Fibroblast of villous mesenchyme (primary cell): ENCODE results near the gene LRRC55. TPM values are rescaled to one million over a fixed set of nuclear protein-coding genes. Genes with fewer than 3 reads are reported as not detected.

Experiments
- DNase-seq: peaks from one replicate; pipeline ENCODE4 v3.0.0-alpha.2; 2010; ENCODE audit warnings: low read depth
- H3K4me3 ChIP-seq: 2 replicates; pipeline ENCODE4 v1.5.1; 2011; ENCODE audit warnings: low read depth, mild to moderate bottlenecking, low read length
- total RNA-seq: library from RNA; depleted of rRNA; stranded (reverse); fragments of >200 nt; gene quantifications from 2 replicates; pipeline ENCODE4 v1.2.3, GENCODE V29; 2012
- TF ChIP-seq, protein P1 (sequence below): IDR thresholded peaks from 2 replicates; pipeline ENCODE4 v1.5.1; 2012; ENCODE audit warnings: low read depth, mild to moderate bottlenecking, low read length; ENCODE audit not compliant: insufficient read depth

Gene LRRC55
- not detected in 2 replicates for total RNA-seq

GRCh38 chr11:57181678-57182305, at the start of gene LRRC55:
LRRC55 (plus strand) TSS chr11:57181953; CDS start chr11:57182023, 70 bp downstream.
- TF ChIP-seq, protein P1, sequence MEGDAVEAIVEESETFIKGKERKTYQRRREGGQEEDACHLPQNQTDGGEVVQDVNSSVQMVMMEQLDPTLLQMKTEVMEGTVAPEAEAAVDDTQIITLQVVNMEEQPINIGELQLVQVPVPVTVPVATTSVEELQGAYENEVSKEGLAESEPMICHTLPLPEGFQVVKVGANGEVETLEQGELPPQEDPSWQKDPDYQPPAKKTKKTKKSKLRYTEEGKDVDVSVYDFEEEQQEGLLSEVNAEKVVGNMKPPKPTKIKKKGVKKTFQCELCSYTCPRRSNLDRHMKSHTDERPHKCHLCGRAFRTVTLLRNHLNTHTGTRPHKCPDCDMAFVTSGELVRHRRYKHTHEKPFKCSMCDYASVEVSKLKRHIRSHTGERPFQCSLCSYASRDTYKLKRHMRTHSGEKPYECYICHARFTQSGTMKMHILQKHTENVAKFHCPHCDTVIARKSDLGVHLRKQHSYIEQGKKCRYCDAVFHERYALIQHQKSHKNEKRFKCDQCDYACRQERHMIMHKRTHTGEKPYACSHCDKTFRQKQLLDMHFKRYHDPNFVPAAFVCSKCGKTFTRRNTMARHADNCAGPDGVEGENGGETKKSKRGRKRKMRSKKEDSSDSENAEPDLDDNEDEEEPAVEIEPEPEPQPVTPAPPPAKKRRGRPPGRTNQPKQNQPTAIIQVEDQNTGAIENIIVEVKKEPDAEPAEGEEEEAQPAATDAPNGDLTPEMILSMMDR: no peak
- no peak for DNase-seq
- no peak within 1 kb of the TSS for H3K4me3 ChIP-seq

GRCh38 chr11:57133366-57134038, 48.3 kb upstream of the LRRC55 start:
- no peak for DNase-seq
- TF ChIP-seq, protein P1: no peak
- no peak overlapping the region for H3K4me3 ChIP-seq

DNA sequence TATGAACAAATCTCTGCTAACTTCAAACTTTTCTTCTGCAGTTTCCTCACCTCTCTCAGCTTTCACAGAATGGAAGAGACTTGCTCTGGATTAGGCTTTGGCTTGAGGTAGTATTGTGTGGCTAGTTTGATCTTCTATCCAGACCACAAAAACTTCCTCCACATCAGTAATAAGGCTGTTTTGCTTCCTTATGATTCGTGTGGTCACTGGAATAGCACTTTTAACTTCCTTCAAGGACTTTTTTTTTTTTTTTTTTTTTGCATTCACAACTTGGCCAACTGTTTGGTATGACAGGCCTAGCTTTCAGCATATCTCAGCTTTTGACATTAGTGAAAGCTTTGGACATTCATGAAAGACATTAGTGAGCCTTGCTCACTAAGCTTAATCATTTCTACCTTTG, 47.5 kb upstream of the LRRC55 start:
- H3K4me3 ChIP-seq: no peak overlapping the region
- DNase-seq: no peak
- TF ChIP-seq, protein P1: no peak

DNA sequence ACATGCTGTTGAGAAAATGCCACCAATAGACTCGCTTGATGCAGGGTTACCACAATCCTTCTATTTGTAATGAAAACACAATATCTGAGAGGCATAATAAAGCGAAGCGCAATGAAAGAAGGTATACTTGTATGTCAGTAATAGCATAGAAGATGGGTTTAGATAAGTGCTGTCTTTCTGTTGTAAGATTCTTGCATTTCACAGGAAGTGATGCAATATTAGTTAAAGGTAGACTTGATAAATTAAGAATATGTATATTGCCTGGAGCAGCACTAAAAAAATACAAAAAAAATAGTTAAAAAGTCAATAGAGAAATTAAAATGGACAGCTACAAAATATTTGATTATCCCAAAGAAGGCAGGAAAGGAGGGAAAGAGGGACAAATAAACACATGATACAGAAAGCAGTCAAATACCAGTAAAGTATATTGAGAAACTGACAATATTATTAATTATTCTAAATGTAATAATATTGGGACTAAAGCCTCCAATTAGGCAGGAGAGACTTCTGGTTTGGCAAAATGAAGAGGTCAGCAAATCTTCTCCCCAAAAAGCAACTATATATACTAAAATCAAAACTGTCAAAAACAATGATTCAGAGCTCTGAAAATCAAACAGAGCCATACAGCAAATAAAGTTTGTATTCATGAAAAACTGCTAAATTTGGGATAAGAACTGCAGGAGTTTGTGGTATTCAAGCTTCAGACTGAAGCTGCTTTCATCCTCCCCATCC, 46.6 kb upstream of the LRRC55 start:
- DNase-seq: no peak
- H3K4me3 ChIP-seq: no peak overlapping the region
- TF ChIP-seq, protein P1: no peak

DNA sequence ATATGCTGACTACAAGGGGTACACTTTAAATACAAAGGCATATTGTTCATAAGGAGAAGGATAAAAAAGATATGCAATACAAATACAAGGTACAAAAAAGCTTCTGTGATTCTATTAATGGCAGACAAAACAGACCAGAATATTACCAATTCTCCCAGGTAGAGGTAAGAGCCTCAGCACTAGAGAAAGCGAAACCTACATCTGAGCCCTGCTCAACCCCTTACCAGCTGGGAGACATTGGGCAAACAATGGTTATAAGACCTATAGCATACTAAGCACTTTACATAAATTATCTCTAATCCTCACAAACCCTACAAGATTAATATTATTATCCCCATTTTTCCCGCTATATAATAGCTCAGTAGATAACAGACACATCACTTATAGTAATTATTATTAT, 41.2 kb upstream of the LRRC55 start:
- TF ChIP-seq, protein P1: no peak
- no peak for DNase-seq
- H3K4me3 ChIP-seq: no peak overlapping the region

GRCh38 chr11:57143459-57143858, 38.3 kb upstream of the LRRC55 start:
- TF ChIP-seq, protein P1: no peak

More at GRCh38 chr11:57143459-57143858, 38.3 kb upstream of the LRRC55 start:
- no peak overlapping the region for H3K4me3 ChIP-seq
- no peak for DNase-seq
